ENCODE results near the gene FAM167B.
A peak's percentile ranks its signal among the peaks of the same experiment; 100 is the strongest.

Gene FAM167B

GRCh38 chr1:32266921-32267591 lies 20.0 kb downstream of the FAM167B start:
- H3K79me2 ChIP-seq (ENCODE audit: low read length): no peaks in the 10 kb centered on the region
- no peaks in the 10 kb centered on the region for H3K9me3 ChIP-seq (ENCODE audit: insufficient read depth, low read length)
- no peak overlapping the region for H3K4me3 ChIP-seq (ENCODE audit: low read length)
- no peak overlapping the region for H3K9ac ChIP-seq (ENCODE audit: low read length)
- no peaks in the 10 kb centered on the region for H3K27me3 ChIP-seq (ENCODE audit: low read depth, low read length)
- H3K36me3 ChIP-seq (replicated peaks; ENCODE audit: low read depth, low read length): no peaks in the 10 kb centered on the region
- H4K20me1 ChIP-seq (ENCODE audit: insufficient read depth, low read length): no peaks in the 10 kb centered on the region
- H3K4me1 ChIP-seq (ENCODE audit: low read length): peaks cover 13% of the 10 kb centered on the region; the same call in 1 of the 2 replicates
- no peak overlapping the region for H3K4me2 ChIP-seq (ENCODE audit: low read length)
- H2AFZ ChIP-seq (ENCODE audit: low read depth, low read length): no peak overlapping the region
- H3K27ac ChIP-seq (ENCODE audit: low read length): no peak overlapping the region
- no peak for TF ChIP-seq EZH2phosphoT487 (IDR thresholded peaks at IDR 0.05; ENCODE audit: low read depth)
- TF ChIP-seq CTCF (IDR thresholded peaks at IDR 0.05; ENCODE audit: low read depth, low read length): no peak

- no peak overlapping the region for H3K9ac ChIP-seq (ENCODE audit: low read length)
- TF ChIP-seq CTCF (IDR thresholded peaks at IDR 0.05; ENCODE audit: low read depth, low read length) (no peak), EZH2phosphoT487 (IDR thresholded peaks at IDR 0.05; ENCODE audit: low read depth) (no peak)
- no peaks in the 10 kb centered on the region for H3K79me2 ChIP-seq (ENCODE audit: low read length)
- no peaks in the 10 kb centered on the region for H3K9me3 ChIP-seq (ENCODE audit: insufficient read depth, low read length)
- H3K4me3 ChIP-seq (ENCODE audit: low read length): no peak overlapping the region
- no peak overlapping the region for H2AFZ ChIP-seq (ENCODE audit: low read depth, low read length)
- H3K36me3 ChIP-seq (replicated peaks; ENCODE audit: low read depth, low read length): no peaks in the 10 kb centered on the region
- peaks cover 3% of the 10 kb centered on the region for H3K4me1 ChIP-seq (ENCODE audit: low read length)
- H4K20me1 ChIP-seq (ENCODE audit: insufficient read depth, low read length): no peaks in the 10 kb centered on the region
- no peak overlapping the region for H3K27ac ChIP-seq (ENCODE audit: low read length)
- no peaks in the 10 kb centered on the region; the same call in 1 of the 2 replicates for H3K27me3 ChIP-seq (ENCODE audit: low read depth, low read length)
- no peak overlapping the region for H3K4me2 ChIP-seq (ENCODE audit: low read length)
These were observed 22.7 kb downstream of the FAM167B start for GRCh38 chr1:32269744-32270143.

- Histone ChIP-seq H3K36me3 (replicated peaks; ENCODE audit: low read depth, low read length) (no peaks in the 10 kb centered on the region), H3K27me3 (ENCODE audit: low read depth, low read length) (no peaks in the 10 kb centered on the region; the same call in 1 of the 2 replicates), H3K9ac (ENCODE audit: low read length) (no peak overlapping the region), H3K4me3 (ENCODE audit: low read length) (no peak overlapping the region), H3K27ac (ENCODE audit: low read length) (no peak overlapping the region), H3K4me2 (ENCODE audit: low read length) (no peak overlapping the region), H3K9me3 (ENCODE audit: insufficient read depth, low read length) (no peaks in the 10 kb centered on the region), H4K20me1 (ENCODE audit: insufficient read depth, low read length) (no peaks in the 10 kb centered on the region), H3K79me2 (ENCODE audit: low read length) (no peaks in the 10 kb centered on the region), H3K4me1 (ENCODE audit: low read length) (no peaks in the 10 kb centered on the region; the same call in 1 of the 2 replicates), H2AFZ (ENCODE audit: low read depth, low read length) (0 out of 2 replicates have a peak overlapping the region, but pooled peaks have one; percentile 54)
- no peak for TF ChIP-seq EZH2phosphoT487 (IDR thresholded peaks at IDR 0.05; ENCODE audit: low read depth)
- no peak for TF ChIP-seq CTCF (IDR thresholded peaks at IDR 0.05; ENCODE audit: low read depth, low read length)
These were observed 25.8 kb downstream of the FAM167B start for GRCh38 chr1:32272557-32273390.

Measured in OCI-LY3 (cell line).